GM18909 (cell line): ENCODE measurements around the gene FASLG.
"Not testable (repeated sequence)": the region's sequence is repeated elsewhere in the genome, so short reads cannot be mapped to it uniquely, and the experiment has no call there.

Source experiments
- ATAC-seq: cut with Tn5 transposase; IDR thresholded peaks from one replicate; pipeline ENCODE4 v1.9.1; 2021; ENCODE audit warnings: mild to moderate bottlenecking; ENCODE audit not compliant: unreplicated experiment, poor library complexity

The FASLG gene

GRCh38 chr1:172679000-172679772 is 20.3 kb downstream of the FASLG start:
- no peak for ATAC-seq

- no peak for ATAC-seq
These were observed 21.3 kb downstream of the FASLG start for GRCh38 chr1:172680244-172680643.

- ATAC-seq = no peak
These were observed 21.9 kb downstream of the FASLG start for GRCh38 chr1:172680733-172681275.

- ATAC-seq = no peak
These were observed 23.9 kb downstream of the FASLG start for GRCh38 chr1:172682812-172683211.

GRCh38 chr1:172686143-172686542 is 27.2 kb downstream of the FASLG start:
- ATAC-seq = no peak

GRCh38 chr1:172688428-172689085 is 29.7 kb downstream of the FASLG start:
- not testable (repeated sequence) for ATAC-seq

- not testable (repeated sequence) for ATAC-seq
These were observed 32.0 kb downstream of the FASLG start for GRCh38 chr1:172690925-172691324.

- no peak for ATAC-seq
These were observed 38.7 kb downstream of the FASLG start for GRCh38 chr1:172697534-172698002.

GRCh38 chr1:172698224-172698623 is 39.3 kb downstream of the FASLG start:
- ATAC-seq = no peak

- ATAC-seq = peak; percentile 75
These were observed 40.2 kb downstream of the FASLG start for GRCh38 chr1:172699111-172699510.

GRCh38 chr1:172699695-172700227 is 40.9 kb downstream of the FASLG start:
- ATAC-seq = no peak

GRCh38 chr1:172700556-172700955 is 41.7 kb downstream of the FASLG start:
- no peak for ATAC-seq

- no peak for ATAC-seq
These were observed 45.1 kb downstream of the FASLG start for GRCh38 chr1:172704001-172704400.

GRCh38 chr1:172704420-172705210 is 45.7 kb downstream of the FASLG start:
- no peak for ATAC-seq

- no peak for ATAC-seq
These were observed 49.5 kb downstream of the FASLG start for GRCh38 chr1:172708452-172708851.

GRCh38 chr1:172711558-172711957 is 52.7 kb downstream of the FASLG start:
- ATAC-seq = no peak

GRCh38 chr1:172713466-172713865 is 54.6 kb downstream of the FASLG start:
- ATAC-seq = no peak
